HEK293T (cell line): ENCODE results near the gene UBAP1L.

Source experiments
- CTCF ChIA-PET: fragments of 350-600 bp; formaldehyde crosslinking; extraction: SDS; loops from one replicate; lab custom pipeline; 2021; ENCODE audit warnings: antibody characterized with exemption, inconsistent platforms; lab: Yijun Ruan, JAX
- POLR2A ChIA-PET: fragments of 350-600 bp; formaldehyde crosslinking; extraction: SDS; loops from one replicate; lab custom pipeline; 2020; ENCODE audit warnings: antibody characterized with exemption, inconsistent platforms; lab: Yijun Ruan, JAX
- DNase-seq: peaks from one replicate; pipeline ENCODE4 v3.0.0; 2012; ENCODE audit warnings: mixed read lengths; ENCODE audit errors: extremely low spot score
- ARNT ChIP-seq: fragments of 450-650 bp; IDR thresholded peaks from 2 replicates; pipeline ENCODE4 v1.6.1; 2017; ENCODE audit warnings: mild to moderate bottlenecking
- BHLHE40 ChIP-seq: fragments of 450-650 bp; IDR thresholded peaks from 2 replicates; pipeline ENCODE4 v1.6.1; 2016; ENCODE audit warnings: mild to moderate bottlenecking, moderate library complexity, borderline replicate concordance
- CTBP1 ChIP-seq: fragments of 450-650 bp; IDR thresholded peaks from 2 replicates; pipeline ENCODE4 v1.6.1; 2016; ENCODE audit warnings: borderline replicate concordance
- ELF4 ChIP-seq: fragments of 450-650 bp; IDR thresholded peaks from 2 replicates; pipeline ENCODE4 v1.6.1; 2017; ENCODE audit warnings: antibody characterized with exemption
- FOXA1 ChIP-seq: fragments of 450-650 bp; IDR thresholded peaks from 2 replicates; pipeline ENCODE4 v1.6.1; 2016; ENCODE audit warnings: mild to moderate bottlenecking
- FOXK2 ChIP-seq: fragments of 450-650 bp; IDR thresholded peaks from 2 replicates; pipeline ENCODE4 v1.6.1; 2016; ENCODE audit warnings: mild to moderate bottlenecking
- FOXM1 ChIP-seq: fragments of 450-650 bp; IDR thresholded peaks from 2 replicates; pipeline ENCODE4 v1.6.1; 2017; ENCODE audit warnings: mild to moderate bottlenecking, borderline replicate concordance
- HDGF ChIP-seq: fragments of 450-650 bp; IDR thresholded peaks from 2 replicates; pipeline ENCODE4 v1.6.1; 2017; ENCODE audit warnings: antibody characterized with exemption, borderline replicate concordance
- L3MBTL2 ChIP-seq: fragments of 450-650 bp; conservative IDR thresholded peaks from 2 replicates; pipeline ENCODE4 v1.6.1; 2016; ENCODE audit warnings: mild to moderate bottlenecking
- LEF1 ChIP-seq: fragments of 450-650 bp; IDR thresholded peaks from 2 replicates; pipeline ENCODE4 v1.6.1; 2017; ENCODE audit warnings: mild to moderate bottlenecking, borderline replicate concordance
- NFRKB ChIP-seq: fragments of 450-650 bp; IDR thresholded peaks from 2 replicates; pipeline ENCODE4 v1.6.1; 2016; ENCODE audit warnings: mild to moderate bottlenecking, moderate library complexity
- SP1 ChIP-seq: fragments of 450-650 bp; IDR thresholded peaks from 2 replicates; pipeline ENCODE4 v1.6.1; 2017
- SUZ12 ChIP-seq: fragments of 450-650 bp; IDR thresholded peaks from 2 replicates; pipeline ENCODE4 v1.6.1; 2016; ENCODE audit warnings: mild to moderate bottlenecking
- TARDBP ChIP-seq: fragments of 450-650 bp; IDR thresholded peaks from 2 replicates; pipeline ENCODE4 v1.6.1; 2016
- ZNF384 ChIP-seq: fragments of 450-650 bp; IDR thresholded peaks from 2 replicates; pipeline ENCODE4 v1.6.1; 2016
- TF ChIP-seq, protein P1 (sequence below): fragments of 450-650 bp; IDR thresholded peaks from 2 replicates; pipeline ENCODE4 v1.6.1; 2016

Gene UBAP1L

DNA sequence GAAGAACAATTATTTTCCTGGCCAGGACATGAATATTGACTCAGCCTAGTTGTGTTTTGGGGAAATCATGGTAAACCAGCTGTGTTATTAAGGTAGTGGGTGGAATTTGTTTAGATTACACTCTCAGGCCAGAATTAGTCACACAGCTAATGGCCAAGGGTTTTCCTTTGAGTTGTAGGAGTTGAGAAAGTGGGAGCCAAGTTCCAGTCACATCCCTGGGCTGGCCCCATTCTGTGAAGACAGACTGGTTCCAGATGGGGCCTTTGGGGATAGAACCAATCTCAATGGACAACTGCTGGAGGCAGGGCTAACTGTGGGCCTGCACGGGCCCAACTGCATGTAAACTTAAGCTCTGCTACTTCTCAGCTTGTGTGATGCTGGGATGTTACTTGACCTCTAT is 45.8 kb downstream of the UBAP1L start:
- ChIA-PET CTCF (no interaction called here), POLR2A (interaction anchor here (0.9 to 1.6 kb wide), 2 partner anchors 9 to 235 kb away, joined by 3 to 4 read pairs; partner anchors contain the start of gene RNU5B-1)
- DNase-seq, result no peak
- TF ChIP-seq ELF4 (no peak), HDGF (no peak), FOXK2 (no peak), L3MBTL2 (no peak), SUZ12 (no peak)

DNA sequence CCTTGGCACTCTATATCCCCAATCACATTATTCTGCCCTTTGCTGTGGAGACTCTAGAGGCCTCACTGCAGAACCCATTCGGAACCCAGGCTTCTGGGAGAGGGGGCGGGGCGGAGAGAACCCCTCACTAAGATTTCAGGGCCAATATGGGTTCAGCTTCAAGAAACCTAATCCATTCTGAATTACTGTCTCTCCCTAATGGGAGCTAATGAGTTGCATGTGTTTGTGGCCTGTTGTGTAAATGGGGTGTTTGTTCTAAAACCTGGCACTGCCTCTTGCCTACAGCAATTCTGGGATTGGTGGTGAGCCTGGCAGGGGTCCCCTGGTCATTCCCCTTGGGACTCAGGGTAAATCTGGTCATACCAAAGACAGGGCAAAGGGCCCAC is 46.6 kb downstream of the UBAP1L start:
- TF ChIP-seq SP1, result no peak
- TF ChIP-seq LEF1, result no peak
- TF ChIP-seq L3MBTL2, result no peak
- TF ChIP-seq HDGF, result no peak
- no peak for TF ChIP-seq FOXK2
- TF ChIP-seq ELF4, result no peak
- TF ChIP-seq TARDBP, result no peak
- TF ChIP-seq SUZ12, result no peak
- no peak for DNase-seq
- ChIA-PET CTCF (no interaction called here), POLR2A (no interaction called here)

DNA sequence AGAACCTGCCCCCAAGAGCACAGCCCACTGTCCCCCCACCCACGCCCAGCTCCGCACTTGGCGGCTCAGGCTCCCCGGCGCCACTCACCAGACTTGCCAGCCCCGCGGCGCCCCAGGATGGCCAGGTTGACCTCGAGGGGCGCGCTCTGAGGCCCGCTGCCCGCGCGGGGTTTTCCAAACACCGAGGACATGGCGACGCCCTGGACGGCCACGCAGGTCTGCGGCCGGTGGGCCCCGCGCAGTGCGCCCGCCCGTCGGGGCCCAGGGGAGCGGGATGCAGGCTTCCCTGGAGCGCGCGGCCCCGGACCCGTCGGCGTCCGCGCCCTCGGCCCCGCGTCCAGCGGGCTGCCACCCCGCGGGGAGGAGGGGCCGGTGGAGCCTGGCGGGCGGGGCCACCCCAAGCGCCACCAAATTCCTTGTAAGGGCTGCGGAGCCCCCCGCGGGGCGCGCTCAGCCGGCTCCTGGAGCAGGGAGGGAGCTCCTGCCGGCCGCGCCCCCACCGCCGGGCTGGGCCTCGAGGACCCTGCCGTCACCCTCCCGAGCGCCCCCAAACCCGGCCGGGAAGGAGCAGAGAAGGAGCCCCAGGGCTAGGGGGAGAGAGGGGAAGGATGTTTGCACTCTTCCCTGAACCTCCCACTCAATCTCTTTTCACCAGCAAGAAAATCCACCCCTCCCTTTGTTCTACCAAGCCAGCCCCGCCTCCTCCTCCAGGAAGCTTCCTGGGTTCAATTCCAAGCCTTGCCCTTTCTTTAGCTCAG is 47.2 kb downstream of the UBAP1L start, which contains the start of gene RASL12:
TSS of gene RASL12 (minus strand) at position 347 of the 758 bp plus-strand sequence. CDS start at position 191, 156 bp downstream.
- TF ChIP-seq BHLHE40 (no peak), NFRKB (no peak), ELF4 (no peak), TARDBP (no peak), SUZ12 (no peak), FOXA1 (no peak), ZNF384 (no peak), ARNT (no peak), FOXK2 (no peak), FOXM1 (no peak), CTBP1 (no peak), L3MBTL2 (no peak), HDGF (no peak)
- TF ChIP-seq, protein P1, sequence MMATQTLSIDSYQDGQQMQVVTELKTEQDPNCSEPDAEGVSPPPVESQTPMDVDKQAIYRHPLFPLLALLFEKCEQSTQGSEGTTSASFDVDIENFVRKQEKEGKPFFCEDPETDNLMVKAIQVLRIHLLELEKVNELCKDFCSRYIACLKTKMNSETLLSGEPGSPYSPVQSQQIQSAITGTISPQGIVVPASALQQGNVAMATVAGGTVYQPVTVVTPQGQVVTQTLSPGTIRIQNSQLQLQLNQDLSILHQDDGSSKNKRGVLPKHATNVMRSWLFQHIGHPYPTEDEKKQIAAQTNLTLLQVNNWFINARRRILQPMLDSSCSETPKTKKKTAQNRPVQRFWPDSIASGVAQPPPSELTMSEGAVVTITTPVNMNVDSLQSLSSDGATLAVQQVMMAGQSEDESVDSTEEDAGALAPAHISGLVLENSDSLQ, result no peak
- CTCF ChIA-PET, result no interaction called here
- POLR2A ChIA-PET, result no interaction called here
- DNase-seq, result no peak

DNA sequence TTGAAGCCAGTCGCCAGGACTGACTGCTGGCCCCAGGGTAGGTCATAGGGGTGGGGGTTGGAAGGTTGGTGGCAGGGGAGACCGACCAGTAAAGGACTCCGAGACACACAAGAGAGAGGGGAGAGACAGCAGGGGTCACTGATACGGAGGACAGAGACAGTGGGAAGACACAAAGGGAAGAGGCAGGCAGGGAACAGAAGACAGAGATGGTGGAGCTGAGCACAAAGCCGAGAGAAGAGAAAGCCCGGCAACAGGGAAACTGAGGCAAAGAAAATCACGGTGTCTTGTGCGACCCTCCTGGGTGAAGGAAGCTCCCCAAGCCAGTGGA is 47.7 kb downstream of the UBAP1L start:
- CTCF ChIA-PET, result no interaction called here
- no peak for DNase-seq
- TF ChIP-seq LEF1 (no peak), FOXA1 (no peak), ZNF384 (no peak), BHLHE40 (no peak), FOXK2 (no peak), TARDBP (no peak), ELF4 (no peak), L3MBTL2 (no peak), ARNT (no peak)
- TF ChIP-seq, protein P1, result no peak
- POLR2A ChIA-PET, result no interaction called here

DNA sequence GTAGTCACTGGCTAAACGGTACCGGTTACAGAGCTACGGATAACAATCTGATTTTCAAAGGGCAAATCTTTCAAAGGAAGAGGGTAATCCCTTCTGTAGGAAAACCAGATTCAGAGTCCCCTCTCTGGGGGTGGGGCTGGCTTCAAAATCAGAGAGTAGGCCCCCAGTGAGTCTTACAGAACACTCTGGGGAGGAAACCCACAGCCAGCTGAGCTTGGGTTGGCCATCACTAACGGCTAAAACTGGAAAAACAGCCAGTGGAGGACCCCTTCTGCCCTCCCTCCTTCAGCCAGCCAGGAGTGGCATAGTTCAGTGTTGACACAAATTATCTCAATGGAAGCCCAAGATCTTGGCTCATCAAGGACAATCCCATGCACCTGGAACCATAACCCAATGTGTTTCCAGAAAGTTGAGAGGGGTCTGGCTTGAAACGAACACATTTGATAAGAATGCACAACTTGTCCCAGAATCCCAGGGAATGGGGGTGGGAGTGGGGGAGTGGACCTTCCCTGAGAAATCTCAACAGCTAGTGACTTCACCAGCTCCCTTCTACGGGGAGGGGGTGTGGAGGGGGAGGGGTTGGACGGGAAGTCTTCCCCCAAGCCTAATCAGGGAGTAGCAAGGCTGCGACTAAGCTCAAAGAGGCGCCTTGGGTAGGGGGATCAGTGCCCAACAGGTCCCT is 48.2 kb downstream of the UBAP1L start:
- TF ChIP-seq SP1 (no peak), L3MBTL2 (no peak), NFRKB (no peak), FOXA1 (no peak), ZNF384 (no peak), BHLHE40 (no peak), FOXK2 (no peak), FOXM1 (no peak), SUZ12 (no peak), ELF4 (no peak), ARNT (no peak), HDGF (no peak), CTBP1 (no peak), TARDBP (no peak), LEF1 (no peak)
- TF ChIP-seq, protein P1, result no peak
- ChIA-PET CTCF (interaction anchor here (0.7 kb wide), 1 partner anchor 22 kb away, joined by 4 read pairs; no protein-coding TSS in a partner anchor), POLR2A (no interaction called here)
- DNase-seq, result no peak
